Measurements from ENCODE around the gene SLC30A5.

SLC30A5 gene

GRCh38 chr5:69167929-69168328, 74.1 kb downstream of the SLC30A5 start:
- DNase-seq = no peak

- no peak for DNase-seq
These were observed 76.7 kb downstream of the SLC30A5 start for GRCh38 chr5:69170495-69170894.

- no peak for DNase-seq
These were observed 77.2 kb downstream of the SLC30A5 start for GRCh38 chr5:69170969-69171368.

Data from fibroblast of skin of abdomen (primary cell).